HG03095 (cell line): ENCODE results near the gene AP5S1.
"Not testable (repeated sequence)": the region's sequence is repeated elsewhere in the genome, so short reads cannot be mapped to it uniquely, and the experiment has no call there.

Source experiments
- ATAC-seq: cut with Tn5 transposase; IDR thresholded peaks from one replicate; pipeline ENCODE4 v1.9.1; 2021; ENCODE audit warnings: moderate library complexity; ENCODE audit not compliant: unreplicated experiment

Gene AP5S1

DNA sequence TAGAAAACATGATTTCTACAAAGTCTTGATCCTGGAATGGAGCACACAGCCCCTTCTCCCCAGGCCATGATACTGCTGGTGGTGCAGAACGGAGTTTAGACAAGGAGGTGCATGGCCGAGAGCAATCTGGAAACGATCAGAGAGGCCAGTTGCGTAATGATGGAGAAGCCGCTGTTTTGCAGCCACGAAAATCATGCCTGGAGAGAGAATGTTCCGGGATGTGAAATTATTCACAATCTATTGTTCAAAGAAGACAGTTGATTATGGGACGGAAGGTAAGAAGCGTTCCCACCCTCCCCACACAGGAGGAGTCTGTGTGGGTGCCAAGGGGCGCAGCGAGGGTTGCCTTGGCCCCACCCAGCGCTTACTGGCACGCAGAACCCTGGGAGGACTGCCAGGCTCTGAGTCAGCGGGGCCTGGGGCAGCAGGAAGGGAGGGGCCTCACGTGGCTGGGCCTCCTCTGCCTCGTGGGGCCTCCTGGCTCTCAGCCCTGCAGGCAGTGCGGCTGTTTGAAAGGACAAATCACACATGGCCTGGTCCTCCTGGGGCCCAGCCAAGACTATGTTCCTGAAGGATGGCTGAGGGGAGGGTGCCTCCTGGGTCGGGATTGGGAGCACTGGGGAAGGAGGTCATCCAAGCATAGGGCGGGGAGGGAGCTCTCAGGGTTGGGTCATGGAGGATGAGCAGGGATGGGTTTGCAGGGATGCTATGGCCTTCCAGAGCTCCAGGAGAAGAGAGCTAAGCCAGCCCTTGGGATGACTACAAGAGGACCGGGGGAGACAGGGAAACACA, 8.7 kb upstream of the AP5S1 start:
- no peak for ATAC-seq

DNA sequence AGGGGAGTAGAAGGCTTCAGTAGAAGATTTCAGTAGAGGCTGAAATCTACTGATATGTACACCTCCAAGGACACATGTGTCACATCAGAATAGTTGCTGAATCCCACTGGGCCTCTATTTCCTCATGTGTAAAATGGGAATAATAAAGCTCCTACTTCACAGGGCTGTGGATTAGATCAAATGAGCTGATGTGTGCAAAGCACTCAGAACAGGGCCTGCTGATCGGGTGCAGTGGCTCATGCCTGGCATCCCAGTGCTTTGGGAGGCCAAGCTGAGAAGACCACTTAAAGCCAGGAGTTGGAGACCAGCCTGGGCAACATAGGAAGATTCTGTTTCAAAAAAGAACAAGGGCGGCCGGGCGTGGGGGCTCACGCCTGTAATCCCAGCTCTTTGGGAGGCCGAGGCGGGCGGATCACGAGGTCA, 8.1 kb upstream of the AP5S1 start:
- ATAC-seq = no peak

DNA sequence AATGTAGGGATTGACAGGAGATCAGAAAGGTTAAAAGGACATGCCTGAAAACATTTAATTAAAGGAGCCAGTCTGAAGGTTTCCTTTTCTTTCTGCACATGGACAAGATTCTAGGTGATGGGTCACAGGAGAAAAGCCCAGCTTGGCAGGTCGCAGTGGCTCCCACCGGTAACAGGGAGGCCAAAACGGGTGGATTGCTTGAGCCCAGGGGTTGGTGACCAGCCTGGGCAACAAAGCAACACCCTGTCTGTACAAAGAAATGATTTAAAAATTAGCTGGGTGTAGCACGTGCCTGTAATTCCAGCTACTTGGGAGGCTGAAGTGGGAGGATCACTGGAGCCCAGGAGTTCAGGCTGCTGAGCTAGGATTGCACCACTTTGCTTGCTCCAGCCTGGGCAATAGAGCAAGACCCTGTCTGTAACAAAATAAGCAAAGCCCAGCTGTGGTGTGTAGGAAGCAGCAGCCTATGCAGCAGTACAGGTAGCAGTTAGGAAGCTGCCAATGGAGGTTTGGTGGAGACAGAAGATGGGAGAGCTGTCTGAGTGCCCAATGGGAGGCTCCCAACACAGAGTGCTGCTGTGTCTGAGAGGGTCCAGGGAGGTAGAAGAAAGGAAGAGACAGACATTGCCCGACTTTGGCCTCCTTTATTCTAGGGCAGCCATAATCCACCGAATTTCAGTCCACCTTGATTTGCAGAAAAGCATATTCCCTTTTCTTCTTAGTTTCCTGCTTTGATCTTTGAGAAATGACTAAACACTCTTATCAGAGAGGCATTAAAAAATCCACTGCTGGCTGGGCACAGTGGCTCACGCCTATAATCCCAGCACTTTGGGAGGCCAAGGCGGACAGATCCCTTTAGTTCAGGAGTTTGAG, 7.1 kb upstream of the AP5S1 start:
- ATAC-seq = no peak

DNA sequence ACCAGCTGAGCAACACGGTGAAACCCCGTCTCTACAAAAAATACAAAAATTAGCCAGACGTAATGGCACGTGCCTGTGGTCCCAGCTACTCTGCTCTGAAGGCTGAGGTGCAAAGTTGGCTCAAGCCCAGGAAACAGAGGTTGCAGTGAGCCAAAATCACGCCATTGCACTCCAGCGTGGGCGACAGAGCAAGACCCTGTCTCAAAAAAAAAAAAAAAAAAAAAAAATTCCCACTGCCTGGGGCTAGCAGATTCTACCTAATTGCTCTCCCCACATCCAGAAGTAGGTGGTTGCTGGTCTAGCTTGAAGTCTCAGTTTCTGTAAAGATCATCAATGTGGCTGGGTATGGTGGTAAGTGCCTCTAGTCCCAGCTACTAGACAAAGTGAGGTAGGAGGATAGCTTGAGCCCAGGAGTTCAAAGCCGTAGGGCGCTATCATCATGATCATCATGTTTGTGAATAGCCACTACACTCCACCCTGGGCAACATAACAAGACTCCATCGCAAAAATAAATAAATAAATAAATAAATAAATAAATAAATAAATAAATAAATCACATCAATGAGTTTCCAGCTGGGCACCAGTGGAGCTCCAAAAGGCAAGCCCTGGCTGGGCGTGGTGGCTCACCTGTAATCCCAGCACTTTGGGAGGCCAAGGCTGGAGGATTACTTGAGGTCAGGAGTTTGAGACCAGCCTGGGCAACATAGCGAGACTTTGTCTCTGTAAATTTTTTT, 6.3 kb upstream of the AP5S1 start:
- no peak for ATAC-seq

DNA sequence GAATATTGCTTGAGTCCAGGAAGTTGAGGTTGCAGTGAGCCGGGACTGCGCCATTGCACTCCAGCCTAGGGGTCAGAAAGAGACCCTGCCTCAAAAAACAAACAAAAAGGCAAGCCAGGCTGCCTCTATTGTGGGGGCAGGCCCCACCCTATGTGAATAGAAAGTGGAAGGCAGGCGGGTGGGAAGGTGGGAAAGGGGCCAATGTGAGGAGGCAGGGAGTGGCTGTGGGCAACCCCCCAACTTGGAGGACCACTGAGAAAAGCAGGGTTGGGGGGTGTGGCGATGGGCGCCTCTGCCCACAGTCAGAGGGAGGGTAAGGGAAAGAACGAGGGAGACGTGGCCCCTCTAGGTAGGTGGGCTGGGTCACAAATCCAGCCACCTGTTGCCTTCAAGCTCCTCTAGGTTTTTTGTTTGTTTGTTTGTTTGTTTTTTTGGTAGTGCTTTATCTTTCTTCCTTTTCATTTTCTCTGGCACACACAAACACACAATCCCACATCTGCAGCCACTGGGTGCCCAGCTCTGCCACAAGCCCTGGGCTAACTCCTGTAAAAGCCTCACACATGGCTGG, 5.3 kb upstream of the AP5S1 start:
- no peak for ATAC-seq

DNA sequence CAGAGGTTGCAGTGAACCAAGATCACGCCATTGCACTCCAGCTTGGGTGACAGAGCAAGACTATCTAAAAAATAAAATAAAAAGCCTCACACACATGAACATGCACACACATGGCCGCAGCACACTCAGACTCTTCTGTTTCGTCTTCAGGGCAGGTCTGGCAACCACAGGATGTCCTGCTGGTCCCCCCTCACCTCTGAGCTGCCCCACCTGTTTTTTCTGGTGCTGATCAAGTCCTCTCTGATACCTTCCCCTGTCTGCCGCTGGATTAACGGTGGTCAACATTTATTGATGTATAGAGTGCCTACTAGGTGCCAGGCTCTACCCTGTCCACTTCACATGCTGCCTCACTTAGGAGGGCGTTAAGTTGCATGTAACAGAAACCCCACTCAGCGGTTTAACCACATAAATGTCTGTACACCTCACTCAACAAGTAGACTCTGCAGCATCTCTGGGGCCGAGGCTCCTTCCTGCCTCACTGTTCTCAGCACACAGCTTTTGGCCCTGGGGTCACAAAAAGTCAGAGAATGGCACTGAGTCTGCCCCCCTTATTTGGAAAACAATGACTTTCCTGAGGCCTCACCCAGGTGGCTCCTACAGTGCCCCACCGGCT, 4.5 kb upstream of the AP5S1 start:
- ATAC-seq = no peak

DNA sequence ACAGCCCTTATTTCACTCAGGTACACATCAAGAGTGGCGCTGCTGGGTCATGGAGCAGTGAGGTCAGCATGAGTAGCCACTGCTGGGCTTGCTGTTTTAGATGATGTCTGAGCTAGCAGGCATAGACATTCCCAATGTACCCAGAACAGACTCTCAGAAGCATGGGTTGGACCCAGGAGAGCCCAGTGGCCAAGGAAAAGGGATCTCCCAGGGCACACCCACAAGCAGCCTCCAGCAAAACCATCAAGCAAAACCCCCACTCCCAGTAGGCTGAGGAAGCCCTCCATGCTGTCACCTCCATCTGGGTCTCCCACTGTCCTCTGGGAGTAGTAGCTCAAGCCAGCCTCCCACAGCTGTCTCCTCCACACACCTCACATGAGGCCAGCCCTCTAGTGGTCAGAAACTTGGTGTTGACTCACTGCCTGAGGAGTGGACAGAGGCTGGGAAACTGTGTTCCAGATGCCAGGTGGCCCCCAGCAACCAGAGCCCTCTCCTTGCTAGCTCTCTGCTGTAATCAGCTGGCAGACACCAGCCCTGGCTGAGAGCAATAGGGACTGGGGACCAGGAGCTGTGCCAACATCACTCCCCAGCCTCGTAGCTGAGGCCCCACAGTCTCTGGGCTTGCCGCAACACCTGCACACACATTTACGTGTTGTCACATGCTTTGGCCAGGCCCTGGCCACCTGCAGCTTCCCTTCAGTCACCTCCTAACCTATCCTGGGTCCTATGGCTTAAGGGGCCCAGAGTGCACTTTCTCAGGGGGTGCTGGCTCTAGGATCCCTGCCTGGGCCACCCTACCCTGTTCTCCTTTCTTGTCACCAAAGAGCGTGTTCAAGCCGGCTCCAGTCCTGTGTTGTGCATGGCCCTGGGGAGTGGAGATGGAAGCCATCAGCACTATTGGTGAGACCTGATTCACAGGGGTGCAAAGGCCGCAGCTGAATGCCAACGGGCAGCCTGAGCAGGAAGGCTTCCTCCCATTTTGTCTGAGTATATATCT, 1.9 kb upstream of the AP5S1 start:
- ATAC-seq = no peak

DNA sequence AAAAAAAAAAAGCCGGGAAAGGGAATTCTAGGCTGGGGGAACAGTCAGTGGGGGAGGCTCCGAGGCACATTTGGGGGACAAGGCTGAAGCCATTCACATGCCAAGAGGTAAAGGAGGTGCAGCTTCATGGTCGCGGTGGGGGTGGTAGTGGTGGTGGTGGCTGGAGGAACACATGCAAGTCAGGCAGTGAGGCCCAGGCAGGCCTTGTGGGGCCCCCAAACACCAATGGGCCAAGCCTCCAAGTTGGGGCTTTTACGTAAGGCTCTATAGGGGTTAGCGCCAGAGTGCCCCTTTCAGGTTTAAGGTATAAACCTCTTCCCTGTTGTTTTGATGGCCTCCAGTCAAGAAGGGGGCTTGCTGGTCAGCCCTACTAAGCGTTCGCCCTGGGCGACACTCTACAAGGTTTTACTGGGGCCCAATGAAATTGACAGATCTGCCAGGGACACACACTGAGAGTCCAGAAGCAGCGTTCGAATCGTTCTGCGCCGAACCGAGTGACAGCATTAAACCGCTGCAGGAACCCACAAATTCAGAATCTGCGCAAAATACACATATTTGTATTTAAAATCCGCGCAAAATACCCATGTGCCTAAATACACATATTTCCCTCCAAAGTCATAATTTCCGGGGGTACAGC, 818 bp upstream of the AP5S1 start:
- no peak for ATAC-seq

DNA sequence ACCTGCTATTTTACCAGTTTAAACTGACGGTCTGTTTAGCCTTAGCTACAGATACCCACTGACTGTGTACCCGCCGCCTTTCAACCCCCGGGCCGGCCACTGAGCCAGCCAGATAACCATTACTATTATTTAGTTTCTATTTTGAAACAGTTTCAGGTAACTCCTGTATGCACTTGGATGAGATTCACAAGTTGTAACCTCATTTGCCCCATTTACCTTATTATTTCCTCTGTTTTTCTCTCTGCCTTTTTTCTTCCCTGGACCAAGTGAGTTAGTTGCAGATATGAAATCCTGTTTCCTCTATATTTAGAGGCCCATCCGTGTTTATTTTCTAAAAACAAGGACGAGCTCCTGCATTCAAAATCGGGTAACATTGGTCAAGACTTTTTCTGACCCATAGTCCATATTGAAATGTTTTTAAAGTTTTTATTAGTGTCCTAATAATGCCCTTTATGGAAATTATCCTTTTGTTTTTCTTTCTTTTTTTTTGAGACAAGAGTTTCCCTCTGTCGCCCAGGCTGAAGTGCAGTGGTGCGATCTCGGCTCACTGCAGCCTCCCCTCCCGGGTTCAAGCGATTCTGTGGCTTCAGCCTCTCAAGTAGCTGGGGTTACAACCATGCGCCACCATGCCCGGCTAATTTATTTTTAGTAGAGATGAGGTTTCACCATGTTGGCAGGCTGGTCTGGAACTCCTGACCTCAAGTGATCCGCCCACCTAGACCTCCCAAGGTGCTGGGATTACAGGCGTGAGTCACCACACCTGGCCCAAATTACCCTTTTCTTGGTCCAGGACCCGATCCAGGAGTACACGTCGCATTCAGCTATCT, 767 bp downstream of the AP5S1 start:
- peak; percentile 10 for ATAC-seq

DNA sequence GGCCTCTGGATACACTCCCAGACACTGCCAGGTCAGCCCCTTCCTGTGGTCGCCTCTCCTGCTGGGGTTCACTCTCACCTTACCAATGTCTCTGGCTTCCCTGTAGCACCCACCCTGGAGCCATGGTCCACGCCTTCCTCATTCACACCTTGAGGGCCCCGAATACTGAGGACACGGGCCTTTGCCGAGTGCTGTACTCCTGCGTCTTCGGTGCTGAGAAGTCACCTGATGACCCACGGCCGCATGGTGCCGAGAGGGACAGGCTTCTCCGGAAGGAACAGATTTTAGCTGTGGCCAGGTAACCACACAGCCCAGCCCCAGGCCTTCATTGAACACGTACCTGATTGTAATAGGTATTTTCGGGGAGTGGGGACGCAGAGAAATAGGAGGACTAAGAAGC, 1.6 kb downstream of the AP5S1 start:
- ATAC-seq = no peak

DNA sequence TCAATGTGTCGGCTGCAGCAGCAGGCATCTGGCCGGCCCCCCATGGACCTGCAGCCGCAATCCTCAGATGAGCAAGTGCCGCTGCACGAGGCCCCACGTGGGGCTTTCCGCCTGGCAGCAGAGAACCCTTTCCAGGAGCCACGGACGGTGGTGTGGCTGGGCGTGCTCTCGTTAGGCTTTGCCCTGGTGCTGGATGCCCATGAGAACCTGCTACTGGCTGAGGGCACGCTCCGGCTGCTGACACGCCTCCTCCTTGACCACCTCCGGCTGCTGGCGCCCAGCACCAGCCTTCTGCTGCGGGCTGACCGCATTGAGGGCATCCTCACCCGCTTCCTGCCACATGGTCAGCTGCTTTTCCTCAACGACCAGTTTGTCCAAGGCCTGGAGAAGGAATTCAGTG, 3.5 kb downstream of the AP5S1 start:
- no peak for ATAC-seq

DNA sequence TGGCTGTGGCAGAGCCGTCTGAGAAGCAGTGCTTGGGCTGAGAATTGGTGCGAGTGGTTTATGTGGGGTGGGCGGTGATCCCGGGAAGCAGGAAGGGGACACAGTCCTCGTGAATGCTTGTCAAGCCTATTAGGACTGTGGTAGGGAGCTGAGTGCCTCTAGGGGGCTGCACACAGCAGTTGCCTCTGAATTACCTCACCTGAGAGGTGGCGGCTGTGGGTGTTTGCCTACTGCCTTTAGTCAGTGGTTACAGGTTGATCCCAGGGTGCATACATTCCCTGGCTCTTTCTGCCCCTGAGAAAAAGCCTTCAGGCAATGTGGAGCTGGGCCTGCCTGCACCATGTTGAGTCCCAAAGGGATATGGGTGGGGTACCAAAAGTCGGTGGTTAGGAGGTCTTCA, 5.2 kb downstream of the AP5S1 start:
- no peak for ATAC-seq

DNA sequence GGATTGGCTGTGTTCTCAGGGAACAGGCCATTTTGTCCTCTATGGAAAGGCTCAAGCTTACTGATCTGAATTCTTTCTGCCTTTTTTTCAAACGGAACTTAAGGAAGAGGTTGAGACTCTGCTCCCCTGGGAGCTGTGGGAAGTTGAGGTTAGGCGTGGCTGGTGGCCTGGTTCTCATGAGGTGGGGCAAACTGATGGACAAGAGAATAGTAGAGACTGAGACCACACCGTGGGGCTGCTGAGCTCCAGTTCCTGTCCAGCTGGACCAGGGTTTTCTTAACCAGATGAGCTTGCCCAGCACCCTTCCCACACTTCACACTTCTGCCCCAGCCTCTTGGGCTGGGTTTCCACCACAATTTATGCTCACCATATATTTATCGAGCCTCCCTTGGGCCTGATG, 6.1 kb downstream of the AP5S1 start:
- ATAC-seq = no peak

DNA sequence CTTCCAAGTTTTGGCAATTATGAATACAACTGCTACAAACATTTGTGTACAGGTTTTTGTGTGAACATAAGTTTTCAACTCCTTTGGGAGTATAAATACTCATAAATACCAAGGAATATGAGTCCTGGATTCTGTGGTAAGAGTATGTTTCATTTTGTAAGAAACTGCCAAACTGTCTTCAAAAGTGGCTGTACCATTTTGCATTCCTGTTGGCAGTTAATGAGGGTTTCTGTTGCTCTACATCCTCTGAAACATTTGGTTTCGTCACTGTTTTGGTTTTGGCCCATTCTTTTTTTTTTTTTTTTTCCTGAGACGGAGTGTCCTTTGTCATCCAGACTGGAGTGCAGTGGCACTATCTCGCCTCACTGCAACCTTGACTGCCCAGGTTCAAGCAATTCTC, 8.5 kb downstream of the AP5S1 start:
- no peak for ATAC-seq

DNA sequence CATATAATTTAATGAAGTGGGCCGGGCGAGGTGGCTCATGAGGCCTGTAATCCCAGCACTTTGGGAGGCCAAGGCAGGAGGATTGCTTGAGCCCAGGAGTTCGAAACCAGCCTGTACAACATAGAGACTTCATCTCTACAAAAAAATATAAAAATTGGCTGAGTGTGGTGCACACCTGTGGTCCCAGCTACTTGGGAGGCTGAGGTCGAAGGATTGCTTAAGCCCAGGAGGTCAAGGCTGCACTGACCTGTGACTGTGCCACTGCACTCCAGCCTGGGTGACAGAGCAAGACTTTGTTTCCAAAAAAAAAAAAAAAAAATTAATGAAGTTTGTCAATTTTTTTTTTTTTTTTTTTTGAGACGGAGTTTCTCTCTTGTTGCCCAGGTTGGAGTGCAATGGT, 9.5 kb downstream of the AP5S1 start:
- ATAC-seq = not testable (repeated sequence)

DNA sequence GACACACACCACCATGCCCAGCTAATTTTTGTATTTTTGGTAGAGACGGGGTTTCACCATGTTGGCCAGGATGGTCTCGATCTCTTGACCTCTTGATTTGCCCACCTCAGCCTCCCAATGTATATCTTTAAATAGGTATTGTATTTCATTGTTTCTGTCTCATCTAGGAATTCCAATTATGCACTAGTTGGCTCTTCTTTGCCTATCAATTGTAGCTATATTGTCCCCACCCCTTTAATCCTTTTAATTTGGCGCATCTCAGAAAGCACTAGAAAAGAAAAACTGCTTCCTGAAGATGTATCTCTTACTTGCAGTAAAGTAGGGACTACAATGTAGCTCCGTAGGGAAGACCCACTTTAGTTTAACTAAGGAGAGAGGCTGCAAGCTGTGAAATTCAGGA, 15.8 kb downstream of the AP5S1 start:
- no peak for ATAC-seq

DNA sequence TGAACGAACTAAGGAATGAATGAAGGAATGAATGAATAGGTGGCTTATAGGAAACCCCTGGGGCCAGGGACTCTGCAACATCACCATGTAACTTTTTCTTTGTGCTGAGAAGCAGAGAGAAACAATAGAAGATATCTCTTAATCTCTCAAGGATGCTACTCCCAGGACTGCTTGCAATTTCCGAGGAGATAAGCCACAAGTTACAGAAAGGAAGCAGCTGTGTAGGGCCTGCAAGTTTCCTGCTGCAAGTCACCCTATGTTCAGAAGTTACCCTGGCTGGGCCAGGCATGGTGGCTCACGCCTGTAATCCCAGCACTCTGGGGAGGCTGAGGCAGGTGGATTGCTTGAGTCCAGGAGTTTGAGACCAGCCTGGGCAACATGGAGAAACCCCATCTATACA, 19.0 kb downstream of the AP5S1 start:
- no peak for ATAC-seq

DNA sequence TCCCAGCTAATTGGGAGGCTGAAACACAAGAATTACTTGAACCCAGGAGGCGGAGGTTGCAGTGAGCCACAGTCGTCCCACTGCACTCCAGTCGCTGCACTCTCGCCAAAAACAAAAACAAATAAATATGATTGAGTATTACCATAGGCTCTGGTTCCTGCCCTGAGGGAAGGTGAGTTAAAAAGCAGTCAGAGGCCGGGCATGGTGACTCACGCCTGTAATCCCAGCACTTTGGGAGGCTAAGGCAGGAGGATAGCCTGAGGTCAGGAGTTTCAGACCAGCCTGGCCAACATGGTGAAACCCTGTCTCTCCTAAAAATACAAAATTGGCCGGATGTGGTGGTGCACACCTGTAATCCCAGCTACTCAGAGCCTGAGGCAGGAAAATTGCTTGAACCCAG, 19.9 kb downstream of the AP5S1 start:
- not testable (repeated sequence) for ATAC-seq
